Calu3 (cell line): Measurements from ENCODE around the gene SLC25A48. TPM values are rescaled to one million over a fixed set of nuclear protein-coding genes. Genes with fewer than 3 reads are reported as not detected.

Experiments used
- BruUV-seq: library from RNA; stranded (reverse); fragments of 400-500 nt; replicated peaks from 2 replicates; lab custom pipeline; 2021; lab: Mats Ljungman, UMichigan
- CTCF ChIA-PET: fragments of 300-600 bp; sonication (Branson Sonifier 250); formaldehyde crosslinking; loops from one replicate; lab custom pipeline; 2022; ENCODE audit warnings: antibody characterized with exemption; lab: Charles Lee
- DNase-seq: peaks from one replicate; pipeline ENCODE4 v3.0.0; 2022
- H3K27ac Mint-ChIP-seq: one replicate; pipeline ENCODE4 v1.8.0; 2022; ENCODE audit warnings: mixed read lengths; ENCODE audit not compliant: unreplicated experiment
- H3K27me3 Mint-ChIP-seq: one replicate; pipeline ENCODE4 v1.8.0; 2022; ENCODE audit warnings: mixed read lengths; ENCODE audit not compliant: unreplicated experiment
- H3K36me3 Mint-ChIP-seq: one replicate; pipeline ENCODE4 v1.8.0; 2022; ENCODE audit warnings: mild to moderate bottlenecking, moderate library complexity, mixed read lengths; ENCODE audit not compliant: insufficient read depth, unreplicated experiment
- H3K4me1 Mint-ChIP-seq: one replicate; pipeline ENCODE4 v1.8.0; 2022; ENCODE audit warnings: mild to moderate bottlenecking, low read depth, mixed read lengths; ENCODE audit not compliant: unreplicated experiment
- H3K4me3 Mint-ChIP-seq: one replicate; pipeline ENCODE4 v1.8.0; 2022; ENCODE audit warnings: mild to moderate bottlenecking, low read depth, moderate library complexity, mixed read lengths; ENCODE audit not compliant: unreplicated experiment
- H3K9me3 Mint-ChIP-seq: one replicate; pipeline ENCODE4 v1.8.0; 2022; ENCODE audit warnings: low read depth, mixed read lengths; ENCODE audit not compliant: unreplicated experiment
- CTCF ChIP-seq: fragments of 200-600 bp; IDR thresholded peaks from one replicate; pipeline ENCODE4 v1.8.0; 2022; ENCODE audit warnings: antibody characterized with exemption; ENCODE audit not compliant: unreplicated experiment
- intact Hi-C: fragments of 100-400 bp; cut with micrococcal nuclease; formaldehyde crosslinking; loops from one replicate; pipeline ENCODE4 v1.10.0; 2022; ENCODE audit not compliant: unreplicated experiment
- total RNA-seq: library from RNA; stranded (reverse); gene quantifications from 2 replicates; pipeline ENCODE4 v1.2.3, GENCODE V29; 2022

Gene SLC25A48
- total RNA-seq, 1 experiment from 2014 or later: not detected

GRCh38 chr5:135846311-135846710 lies 11.8 kb downstream of the SLC25A48 start:
- no peaks in the 10 kb centered on the region for H3K36me3 Mint-ChIP-seq
- TF ChIP-seq CTCF: no peak
- no peak for DNase-seq
- no TSS peak for BruUV-seq
- peaks cover 42% of the 10 kb centered on the region for H3K27me3 Mint-ChIP-seq
- no peak overlapping the region for H3K27ac Mint-ChIP-seq
- no peaks in the 10 kb centered on the region for H3K4me1 Mint-ChIP-seq
- H3K4me3 Mint-ChIP-seq: no peak overlapping the region
- intact Hi-C loops: no loop called here
- no peaks in the 10 kb centered on the region for H3K9me3 Mint-ChIP-seq
- CTCF ChIA-PET: interaction anchor here (1.6 kb wide), 1 partner anchor 16 kb away, joined by 5 read pairs; no protein-coding TSS in a partner anchor

GRCh38 chr5:135847976-135848375 lies 13.5 kb downstream of the SLC25A48 start:
- Mint-ChIP-seq H3K9me3 (no peaks in the 10 kb centered on the region), H3K4me1 (no peaks in the 10 kb centered on the region), H3K27me3 (peaks cover 41% of the 10 kb centered on the region), H3K27ac (no peak overlapping the region), H3K4me3 (no peak overlapping the region), H3K36me3 (no peaks in the 10 kb centered on the region)
- intact Hi-C loops: no loop called here
- no peak for TF ChIP-seq CTCF
- no TSS peak for BruUV-seq
- CTCF ChIA-PET: no interaction called here
- no peak for DNase-seq

- DNase-seq: no peak
- peaks cover 54% of the 10 kb centered on the region for H3K27me3 Mint-ChIP-seq
- no peaks in the 10 kb centered on the region for H3K9me3 Mint-ChIP-seq
- no peaks in the 10 kb centered on the region for H3K4me1 Mint-ChIP-seq
- intact Hi-C loops: no loop called here
- no peak for TF ChIP-seq CTCF
- CTCF ChIA-PET: no interaction called here
- H3K36me3 Mint-ChIP-seq: no peaks in the 10 kb centered on the region
- no peak overlapping the region for H3K27ac Mint-ChIP-seq
- no TSS peak for BruUV-seq
- no peak overlapping the region for H3K4me3 Mint-ChIP-seq
Measured at GRCh38 chr5:135850231-135850630, 15.8 kb downstream of the SLC25A48 start.

- no peaks in the 10 kb centered on the region for H3K36me3 Mint-ChIP-seq
- BruUV-seq: no TSS peak
- CTCF ChIA-PET: no interaction called here
- H3K9me3 Mint-ChIP-seq: no peaks in the 10 kb centered on the region
- peaks cover 59% of the 10 kb centered on the region for H3K27me3 Mint-ChIP-seq
- TF ChIP-seq CTCF: no peak
- H3K4me3 Mint-ChIP-seq: no peak overlapping the region
- no peak overlapping the region for H3K27ac Mint-ChIP-seq
- no peak for DNase-seq
- no peaks in the 10 kb centered on the region for H3K4me1 Mint-ChIP-seq
- intact Hi-C loops: no loop called here
Measured at GRCh38 chr5:135850671-135851070, 16.2 kb downstream of the SLC25A48 start.
